NCI-H1436 treated with DMSO at 0.1 percent for 48 hours (cell line): ENCODE data around the gene BABAM2.
"Not testable (repeated sequence)": the region's sequence is repeated elsewhere in the genome, so short reads cannot be mapped to it uniquely, and the experiment has no call there.

Experiments
- DNase-seq: peaks from one replicate; lab custom pipeline; 2025; lab: John Stamatoyannopoulos, UW

Gene BABAM2

GRCh38 chr2:27946530-27947060 lies 56.1 kb downstream of the BABAM2 start:
- DNase-seq = no peak

GRCh38 chr2:27952070-27952469 lies 61.5 kb downstream of the BABAM2 start:
- no peak for DNase-seq

GRCh38 chr2:27953077-27953476 lies 62.5 kb downstream of the BABAM2 start:
- no peak for DNase-seq

DNA sequence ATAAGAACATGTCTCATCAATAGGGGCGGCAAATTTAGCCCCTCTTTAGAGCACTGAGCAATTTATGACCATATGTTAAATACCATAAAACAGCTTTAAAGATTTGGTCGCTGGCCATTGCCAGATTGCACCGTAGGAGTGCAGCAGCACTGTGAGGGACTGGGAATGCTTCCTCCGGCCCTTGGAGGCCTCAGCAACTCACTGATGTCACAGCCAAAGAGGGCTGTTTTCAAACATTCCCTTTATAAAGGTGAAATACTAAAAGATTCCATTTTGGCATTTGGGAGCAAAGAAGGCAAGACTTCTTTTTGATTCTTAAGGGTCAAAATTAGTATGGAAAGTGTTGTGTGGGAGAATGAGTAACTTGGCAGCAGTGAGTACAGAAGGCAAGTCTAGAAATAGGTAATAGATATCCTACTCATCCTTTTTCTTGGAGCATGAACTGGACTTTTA lies 63.7 kb downstream of the BABAM2 start:
- DNase-seq = no peak

GRCh38 chr2:27954771-27955383 lies 64.3 kb downstream of the BABAM2 start:
- DNase-seq = no peak

GRCh38 chr2:27955384-27956161 lies 65.0 kb downstream of the BABAM2 start:
- DNase-seq = no peak

- DNase-seq = no peak
These were observed 66.4 kb downstream of the BABAM2 start for GRCh38 chr2:27956888-27957287.

GRCh38 chr2:27958711-27959378 lies 68.3 kb downstream of the BABAM2 start:
- DNase-seq = no peak

GRCh38 chr2:27959496-27959895 lies 69.0 kb downstream of the BABAM2 start:
- no peak for DNase-seq

- DNase-seq = no peak
These were observed 69.8 kb downstream of the BABAM2 start for GRCh38 chr2:27960237-27960912.

DNA sequence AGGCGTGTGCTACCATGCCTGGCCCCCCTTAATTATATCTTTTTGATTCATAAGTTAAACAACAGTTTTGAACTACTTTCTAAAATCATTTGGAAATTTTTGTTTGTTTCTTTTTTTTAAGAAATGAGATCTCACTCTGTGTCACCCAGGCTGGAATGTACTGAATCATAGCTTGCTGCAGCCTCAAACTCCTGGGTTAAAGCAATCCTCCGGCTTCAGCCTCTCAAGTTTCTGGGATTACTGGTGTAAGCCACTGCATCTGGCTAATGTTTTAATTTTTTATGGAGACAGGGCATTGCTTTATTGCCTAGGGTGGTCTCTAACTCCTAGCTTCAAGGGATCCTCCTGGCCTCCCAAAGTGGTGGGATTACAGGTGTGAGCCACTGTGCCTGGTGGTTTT lies 71.5 kb downstream of the BABAM2 start:
- DNase-seq = no peak

GRCh38 chr2:27963472-27963871 lies 72.9 kb downstream of the BABAM2 start:
- no peak for DNase-seq

DNA sequence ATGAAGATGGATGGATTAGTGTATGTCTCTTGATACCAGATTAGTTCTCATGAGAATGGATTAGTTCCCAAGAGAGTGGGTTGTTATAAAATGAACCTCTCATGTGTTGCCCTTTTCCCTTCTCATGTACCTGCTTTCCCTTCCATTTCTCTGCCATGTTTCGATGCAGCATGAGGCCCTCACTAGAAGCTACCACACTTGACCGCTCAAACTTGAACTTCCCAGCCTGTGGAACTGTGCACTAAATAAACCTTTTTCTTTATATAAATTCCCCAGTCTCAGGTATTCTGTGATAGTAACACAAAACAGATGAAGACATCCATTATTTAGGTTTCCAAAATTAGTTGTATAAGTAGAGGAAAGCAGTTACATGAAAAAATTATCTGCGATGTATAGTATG lies 73.5 kb downstream of the BABAM2 start:
- no peak for DNase-seq

- DNase-seq = no peak
These were observed 75.3 kb downstream of the BABAM2 start for GRCh38 chr2:27965841-27966240.

GRCh38 chr2:27966466-27966865 lies 75.9 kb downstream of the BABAM2 start:
- no peak for DNase-seq

- no peak for DNase-seq
These were observed 76.5 kb downstream of the BABAM2 start for GRCh38 chr2:27967076-27967475.

GRCh38 chr2:27968045-27968444 lies 77.5 kb downstream of the BABAM2 start:
- not testable (repeated sequence) for DNase-seq

- not testable (repeated sequence) for DNase-seq
These were observed 78.4 kb downstream of the BABAM2 start for GRCh38 chr2:27968957-27969356.

- DNase-seq = no peak
These were observed 81.8 kb downstream of the BABAM2 start for GRCh38 chr2:27972311-27972710.

- no peak for DNase-seq
These were observed 83.1 kb downstream of the BABAM2 start for GRCh38 chr2:27973592-27973991.

GRCh38 chr2:27976308-27976707 lies 85.8 kb downstream of the BABAM2 start:
- DNase-seq = no peak

- DNase-seq = no peak
These were observed 87.3 kb downstream of the BABAM2 start for GRCh38 chr2:27977731-27978312.
